IPS-18a (cell line): ENCODE results near the gene TBC1D4.

Source experiments
- H3K27ac ChIP-seq: one replicate; pipeline ENCODE4 v1.5.1; 2013; ENCODE audit warnings: low read length
- H3K27me3 ChIP-seq: one replicate; pipeline ENCODE4 v1.6.1; 2013; ENCODE audit warnings: mild to moderate bottlenecking, low read length; ENCODE audit not compliant: control insufficient read depth, insufficient read depth
- H3K36me3 ChIP-seq: one replicate; pipeline ENCODE4 v1.6.1; 2013; ENCODE audit warnings: low read depth, low read length; ENCODE audit not compliant: control insufficient read depth
- H3K4me1 ChIP-seq: one replicate; pipeline ENCODE4 v1.6.1; 2013; ENCODE audit warnings: low read depth, low read length; ENCODE audit not compliant: control insufficient read depth
- H3K4me3 ChIP-seq: one replicate; pipeline ENCODE4 v1.5.1; 2013; ENCODE audit warnings: low read length
- H3K9ac ChIP-seq: one replicate; pipeline ENCODE4 v1.6.1; 2013; ENCODE audit warnings: mild to moderate bottlenecking, low read length, moderate library complexity
- H3K9me3 ChIP-seq: one replicate; pipeline ENCODE4 v1.6.1; 2013; ENCODE audit warnings: low read depth, low read length; ENCODE audit not compliant: control insufficient read depth

TBC1D4 gene, protein sequence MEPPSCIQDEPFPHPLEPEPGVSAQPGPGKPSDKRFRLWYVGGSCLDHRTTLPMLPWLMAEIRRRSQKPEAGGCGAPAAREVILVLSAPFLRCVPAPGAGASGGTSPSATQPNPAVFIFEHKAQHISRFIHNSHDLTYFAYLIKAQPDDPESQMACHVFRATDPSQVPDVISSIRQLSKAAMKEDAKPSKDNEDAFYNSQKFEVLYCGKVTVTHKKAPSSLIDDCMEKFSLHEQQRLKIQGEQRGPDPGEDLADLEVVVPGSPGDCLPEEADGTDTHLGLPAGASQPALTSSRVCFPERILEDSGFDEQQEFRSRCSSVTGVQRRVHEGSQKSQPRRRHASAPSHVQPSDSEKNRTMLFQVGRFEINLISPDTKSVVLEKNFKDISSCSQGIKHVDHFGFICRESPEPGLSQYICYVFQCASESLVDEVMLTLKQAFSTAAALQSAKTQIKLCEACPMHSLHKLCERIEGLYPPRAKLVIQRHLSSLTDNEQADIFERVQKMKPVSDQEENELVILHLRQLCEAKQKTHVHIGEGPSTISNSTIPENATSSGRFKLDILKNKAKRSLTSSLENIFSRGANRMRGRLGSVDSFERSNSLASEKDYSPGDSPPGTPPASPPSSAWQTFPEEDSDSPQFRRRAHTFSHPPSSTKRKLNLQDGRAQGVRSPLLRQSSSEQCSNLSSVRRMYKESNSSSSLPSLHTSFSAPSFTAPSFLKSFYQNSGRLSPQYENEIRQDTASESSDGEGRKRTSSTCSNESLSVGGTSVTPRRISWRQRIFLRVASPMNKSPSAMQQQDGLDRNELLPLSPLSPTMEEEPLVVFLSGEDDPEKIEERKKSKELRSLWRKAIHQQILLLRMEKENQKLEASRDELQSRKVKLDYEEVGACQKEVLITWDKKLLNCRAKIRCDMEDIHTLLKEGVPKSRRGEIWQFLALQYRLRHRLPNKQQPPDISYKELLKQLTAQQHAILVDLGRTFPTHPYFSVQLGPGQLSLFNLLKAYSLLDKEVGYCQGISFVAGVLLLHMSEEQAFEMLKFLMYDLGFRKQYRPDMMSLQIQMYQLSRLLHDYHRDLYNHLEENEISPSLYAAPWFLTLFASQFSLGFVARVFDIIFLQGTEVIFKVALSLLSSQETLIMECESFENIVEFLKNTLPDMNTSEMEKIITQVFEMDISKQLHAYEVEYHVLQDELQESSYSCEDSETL (N-terminal part only)

DNA sequence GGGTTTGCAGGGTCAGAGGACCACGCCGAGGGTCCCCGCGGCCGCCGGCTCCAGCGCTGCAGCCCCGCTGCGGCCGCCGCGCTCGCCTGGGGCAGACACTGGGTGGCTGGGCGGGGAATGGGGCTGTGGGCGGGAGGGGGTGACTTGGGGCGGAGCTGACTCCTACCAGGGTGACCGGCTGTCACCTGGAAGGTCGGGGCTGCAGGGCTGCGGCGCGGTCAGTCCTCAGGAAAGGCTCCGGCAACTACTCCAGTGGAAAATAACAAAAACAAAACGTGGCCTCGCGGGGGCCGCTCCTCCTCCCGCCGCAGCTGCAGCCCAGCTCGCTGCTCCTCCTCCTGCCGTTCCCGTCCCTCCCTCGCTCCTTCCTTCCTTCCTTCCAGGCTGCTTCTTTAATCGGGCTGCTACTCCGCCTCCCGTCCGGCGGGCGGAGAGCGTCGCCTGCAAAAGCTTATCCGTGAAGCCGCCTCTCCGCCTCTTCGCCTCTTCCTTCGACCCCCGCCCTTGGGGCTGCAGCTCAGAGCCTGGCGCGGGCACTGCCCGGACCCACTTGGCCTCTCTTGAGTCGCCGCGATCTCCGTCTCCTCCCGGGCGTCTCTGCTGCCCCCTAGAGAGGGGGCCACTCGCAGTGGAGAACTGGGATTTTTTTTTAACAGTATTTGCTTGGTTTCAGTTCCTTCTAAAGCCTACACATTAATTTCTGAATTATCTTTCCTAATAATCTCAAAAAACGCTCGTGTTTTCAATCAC lies at the start of gene TBC1D4:
TBC1D4 (minus strand) TSS at position 100 of the 750 bp plus-strand sequence. CDS start 402 bp downstream, outside the sequence.
- Histone ChIP-seq H3K27me3 (peaks cover 13% of the 10 kb centered on the region), H3K4me3 (peak within 1 kb of the TSS; percentile 83), H3K4me1 (peaks cover 22% of the 10 kb centered on the region), H3K9me3 (no peaks in the 10 kb centered on the region), H3K27ac (no peak within 1 kb of the TSS), H3K9ac (peak within 1 kb of the TSS; percentile 71), H3K36me3 (no peaks in the 10 kb centered on the region)

GRCh38 chr13:75530549-75530961 lies 48.6 kb upstream of the TBC1D4 start:
- H3K27ac ChIP-seq, result no peak overlapping the region
- no peak overlapping the region for H3K9ac ChIP-seq
- no peaks in the 10 kb centered on the region for H3K36me3 ChIP-seq
- no peak overlapping the region for H3K4me3 ChIP-seq
- peaks cover 5% of the 10 kb centered on the region for H3K4me1 ChIP-seq
- no peaks in the 10 kb centered on the region for H3K9me3 ChIP-seq
- H3K27me3 ChIP-seq, result no peaks in the 10 kb centered on the region

DNA sequence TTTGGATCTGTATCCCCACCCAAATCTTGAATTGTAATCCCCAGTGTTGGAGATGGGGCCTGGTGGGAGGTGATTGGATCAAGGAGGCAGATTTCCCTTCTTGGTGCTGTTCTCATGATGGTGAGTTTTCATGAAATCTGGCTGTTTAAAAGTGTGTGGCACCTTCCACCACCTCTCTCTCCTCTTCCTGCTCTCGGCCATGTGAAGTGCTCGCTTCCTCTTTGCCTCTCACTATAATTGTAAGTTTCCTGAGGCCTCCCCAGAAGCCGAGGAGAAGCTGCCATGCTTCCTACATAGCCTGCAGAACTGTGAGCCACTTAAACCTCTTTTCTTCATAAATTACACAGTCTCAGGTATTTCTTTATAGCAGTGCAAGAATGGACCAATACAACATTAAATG lies 40.0 kb upstream of the TBC1D4 start:
- H3K9me3 ChIP-seq, result no peaks in the 10 kb centered on the region
- H3K36me3 ChIP-seq, result no peaks in the 10 kb centered on the region
- H3K4me3 ChIP-seq, result no peak overlapping the region
- no peak overlapping the region for H3K9ac ChIP-seq
- H3K27me3 ChIP-seq, result no peaks in the 10 kb centered on the region
- no peak overlapping the region for H3K27ac ChIP-seq
- H3K4me1 ChIP-seq, result no peaks in the 10 kb centered on the region

DNA sequence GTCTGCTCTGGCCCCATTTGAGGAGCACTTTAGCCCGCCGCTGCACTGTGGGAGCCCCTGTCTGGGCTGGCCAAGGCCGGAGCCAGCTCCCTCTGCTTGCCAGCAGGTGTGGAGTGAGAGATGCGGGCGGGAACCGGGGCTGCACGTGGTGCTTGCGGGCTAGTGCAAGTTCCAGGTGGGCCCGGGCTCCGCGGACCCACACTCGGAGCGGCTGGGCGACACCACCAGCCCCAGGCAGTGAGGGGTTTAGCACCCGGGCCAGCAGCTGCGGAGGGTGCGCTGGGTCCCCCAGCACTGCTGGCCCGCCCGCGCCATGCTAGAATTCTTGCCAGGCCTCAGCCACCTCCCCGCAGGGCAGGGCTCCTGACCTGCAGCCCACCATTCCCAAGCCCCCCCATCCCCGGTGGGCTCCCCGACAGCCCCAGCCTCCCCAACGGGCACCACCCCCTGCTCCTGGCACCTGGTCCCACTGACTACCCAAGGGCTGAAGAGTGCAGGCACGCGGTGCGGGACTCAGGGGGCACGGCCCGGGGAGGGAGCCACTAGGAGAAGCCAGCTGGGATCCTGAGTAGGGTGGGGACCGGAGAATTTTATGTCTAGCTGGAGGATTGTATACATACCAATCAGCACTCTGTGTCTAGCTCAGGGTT lies 36.6 kb upstream of the TBC1D4 start:
- no peaks in the 10 kb centered on the region for H3K9me3 ChIP-seq
- H3K27ac ChIP-seq, result no peak overlapping the region
- no peaks in the 10 kb centered on the region for H3K27me3 ChIP-seq
- H3K9ac ChIP-seq, result no peak overlapping the region
- no peaks in the 10 kb centered on the region for H3K4me1 ChIP-seq
- no peaks in the 10 kb centered on the region for H3K36me3 ChIP-seq
- no peak overlapping the region for H3K4me3 ChIP-seq

DNA sequence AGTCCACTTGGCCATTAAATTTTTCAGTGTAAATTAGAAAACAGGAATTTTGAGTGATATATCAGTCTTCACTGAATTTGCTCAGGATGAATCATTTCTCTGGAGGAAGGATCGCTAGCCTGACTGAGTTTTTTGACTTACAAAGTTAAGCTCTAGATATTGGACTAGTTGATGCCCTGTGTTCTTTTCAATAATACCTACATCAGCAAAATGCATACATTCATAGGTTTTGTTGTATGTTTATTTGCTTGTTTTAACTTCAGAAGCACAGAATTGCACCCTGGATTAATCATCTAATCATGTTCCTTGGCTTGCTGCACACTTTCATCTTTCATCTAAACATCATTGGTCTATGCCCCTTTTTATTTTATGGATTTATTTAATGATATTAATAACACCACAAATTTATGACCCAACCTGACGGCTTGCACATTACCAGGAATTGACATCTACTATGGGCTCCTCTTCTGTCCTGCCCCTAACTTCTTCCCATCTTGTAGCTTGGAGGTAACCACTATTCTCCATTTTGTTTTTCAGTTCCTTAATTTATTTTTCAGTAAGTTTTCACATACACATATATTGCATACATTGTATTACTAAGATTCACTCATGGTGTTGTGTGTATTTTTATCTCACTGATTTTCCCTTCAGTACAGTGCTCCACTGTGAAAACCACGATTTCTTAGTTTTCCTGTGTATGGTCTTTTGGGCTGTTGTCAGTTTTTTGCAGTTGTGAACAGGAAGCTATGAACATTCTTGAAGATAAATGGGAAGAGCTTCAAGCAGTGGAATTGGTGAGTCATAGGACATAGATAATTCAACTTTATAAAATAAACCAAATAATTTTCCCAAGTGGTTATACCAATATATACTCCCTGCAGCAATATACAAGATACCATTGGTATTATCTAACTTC lies 32.4 kb upstream of the TBC1D4 start:
- Histone ChIP-seq H3K27ac (no peak overlapping the region), H3K4me1 (no peaks in the 10 kb centered on the region), H3K9ac (no peak overlapping the region), H3K9me3 (no peaks in the 10 kb centered on the region), H3K4me3 (no peak overlapping the region), H3K36me3 (no peaks in the 10 kb centered on the region), H3K27me3 (no peaks in the 10 kb centered on the region)

GRCh38 chr13:75513271-75513670 lies 31.3 kb upstream of the TBC1D4 start:
- Histone ChIP-seq H3K4me3 (no peak overlapping the region), H3K9me3 (no peaks in the 10 kb centered on the region), H3K4me1 (no peaks in the 10 kb centered on the region)

DNA sequence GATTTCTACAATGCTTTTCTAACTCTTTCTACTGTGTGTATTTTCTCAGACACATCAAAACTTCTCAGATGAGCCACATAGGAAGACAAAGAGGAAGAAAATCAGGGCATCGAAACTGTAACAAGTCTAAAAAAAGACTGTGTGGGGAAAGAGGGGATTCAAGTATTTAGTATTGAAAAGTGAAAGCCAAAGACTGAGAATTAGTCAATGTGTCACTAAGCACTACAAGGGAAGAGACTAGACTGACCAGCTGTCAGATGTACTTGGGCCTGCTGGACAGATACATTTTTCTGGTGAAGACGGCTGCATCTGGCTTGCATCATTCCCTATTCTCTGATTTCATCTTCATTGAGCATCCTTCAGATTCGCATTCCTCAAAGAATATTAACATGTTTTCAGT lies 30.3 kb upstream of the TBC1D4 start:
- no peak overlapping the region for H3K9ac ChIP-seq
- no peak overlapping the region for H3K4me3 ChIP-seq
- no peak overlapping the region for H3K27ac ChIP-seq
- H3K4me1 ChIP-seq, result no peaks in the 10 kb centered on the region
- no peaks in the 10 kb centered on the region for H3K36me3 ChIP-seq
- H3K27me3 ChIP-seq, result no peaks in the 10 kb centered on the region
- H3K9me3 ChIP-seq, result no peaks in the 10 kb centered on the region

More at GRCh38 chr13:75513271-75513670, 31.3 kb upstream of the TBC1D4 start:
- H3K9ac ChIP-seq, result no peak overlapping the region
- no peaks in the 10 kb centered on the region for H3K27me3 ChIP-seq
- H3K27ac ChIP-seq, result no peak overlapping the region
- H3K36me3 ChIP-seq, result no peaks in the 10 kb centered on the region

GRCh38 chr13:75511051-75511625 lies 29.2 kb upstream of the TBC1D4 start:
- Histone ChIP-seq H3K9ac (no peak overlapping the region), H3K4me3 (no peak overlapping the region), H3K27ac (no peak overlapping the region), H3K4me1 (no peaks in the 10 kb centered on the region), H3K9me3 (no peaks in the 10 kb centered on the region), H3K27me3 (no peaks in the 10 kb centered on the region), H3K36me3 (no peaks in the 10 kb centered on the region)

- Histone ChIP-seq H3K27ac (no peak overlapping the region), H3K9me3 (no peaks in the 10 kb centered on the region), H3K4me3 (no peak overlapping the region), H3K9ac (no peak overlapping the region), H3K4me1 (no peaks in the 10 kb centered on the region), H3K27me3 (no peaks in the 10 kb centered on the region), H3K36me3 (no peaks in the 10 kb centered on the region)
These were observed 26.1 kb upstream of the TBC1D4 start for GRCh38 chr13:75508002-75508548.
